WERI-Rb-1 (cell line): ENCODE results near the gene ZNF532.
A peak's percentile ranks its signal among the peaks of the same experiment; 100 is the strongest.

Source experiments
- DNase-seq: peaks from one replicate; pipeline ENCODE4 v3.0.0-alpha.2; 2020
- H3K27ac ChIP-seq: fragments of 250-450 bp; sonication (Bioruptor Pico); 2 replicates; pipeline ENCODE4 v1.5.1; 2020; ENCODE audit warnings: mild to moderate bottlenecking, moderate library complexity
- H3K27me3 ChIP-seq: fragments of 250-450 bp; sonication (Bioruptor Pico); 2 replicates; pipeline ENCODE4 v1.5.1; 2021; ENCODE audit warnings: mild to moderate bottlenecking, low read depth, moderate library complexity; ENCODE audit not compliant: insufficient read depth, severe bottlenecking
- H3K36me3 ChIP-seq: fragments of 250-450 bp; sonication (Bioruptor Pico); 2 replicates; pipeline ENCODE4 v1.5.1; 2020; ENCODE audit warnings: mild to moderate bottlenecking, moderate library complexity
- H3K4me3 ChIP-seq: 2 replicates; pipeline ENCODE4 v1.5.1; 2011; ENCODE audit warnings: low read depth, mild to moderate bottlenecking, control low read depth, low read length
- H3K9me3 ChIP-seq: fragments of 250-450 bp; sonication (Bioruptor Pico); 2 replicates; pipeline ENCODE4 v1.5.1; 2021; ENCODE audit warnings: mild to moderate bottlenecking, moderate library complexity; ENCODE audit not compliant: severe bottlenecking
- CTCF ChIP-seq: IDR thresholded peaks from 2 replicates; pipeline ENCODE4 v1.5.1; 2011; ENCODE audit warnings: low read depth, mild to moderate bottlenecking, control low read depth, inconsistent platforms, low read length

ZNF532 gene

GRCh38 chr18:58965291-58966004 lies 100.8 kb downstream of the ZNF532 start:
- H3K9me3 ChIP-seq: no peaks in the 10 kb centered on the region
- peak; percentile 42 for DNase-seq
- peak overlapping the region; percentile 82 for H3K27ac ChIP-seq
- H3K36me3 ChIP-seq: peaks cover 50% of the 10 kb centered on the region
- H3K4me3 ChIP-seq: peak overlapping the region; percentile 15
- H3K27me3 ChIP-seq: no peaks in the 10 kb centered on the region
- TF ChIP-seq CTCF: no peak

- peaks cover 43% of the 10 kb centered on the region for H3K36me3 ChIP-seq
- TF ChIP-seq CTCF: no peak
- H3K4me3 ChIP-seq: peak overlapping the region; percentile 15
- H3K9me3 ChIP-seq: no peaks in the 10 kb centered on the region
- no peak for DNase-seq
- H3K27ac ChIP-seq: peak overlapping the region; percentile 82
- H3K27me3 ChIP-seq: no peaks in the 10 kb centered on the region
Measured at GRCh38 chr18:58966005-58966677, 101.5 kb downstream of the ZNF532 start.

GRCh38 chr18:58966704-58967103 lies 102.0 kb downstream of the ZNF532 start:
- Histone ChIP-seq H3K27me3 (no peaks in the 10 kb centered on the region), H3K36me3 (peaks cover 38% of the 10 kb centered on the region), H3K4me3 (no peak overlapping the region), H3K9me3 (no peaks in the 10 kb centered on the region), H3K27ac (peak overlapping the region; percentile 82)
- no peak for TF ChIP-seq CTCF
- DNase-seq: no peak

- no peak for DNase-seq
- no peaks in the 10 kb centered on the region for H3K27me3 ChIP-seq
- H3K9me3 ChIP-seq: no peaks in the 10 kb centered on the region
- no peak for TF ChIP-seq CTCF
- peak overlapping the region; percentile 82 for H3K27ac ChIP-seq
- H3K4me3 ChIP-seq: no peak overlapping the region
- H3K36me3 ChIP-seq: peaks cover 40% of the 10 kb centered on the region
Measured at GRCh38 chr18:58967751-58968254, 103.1 kb downstream of the ZNF532 start.

GRCh38 chr18:58970943-58971790 lies 106.5 kb downstream of the ZNF532 start:
- Histone ChIP-seq H3K27me3 (no peaks in the 10 kb centered on the region), H3K36me3 (peaks cover 58% of the 10 kb centered on the region), H3K27ac (peak overlapping the region; percentile 86), H3K9me3 (no peaks in the 10 kb centered on the region), H3K4me3 (no peak overlapping the region; the same call in 1 of the 2 replicates)
- TF ChIP-seq CTCF: no peak
- peak; percentile 76 for DNase-seq
